SK-N-SH (cell line): Measurements from ENCODE around the gene JMJD7. TPM values are rescaled to one million over a fixed set of nuclear protein-coding genes. Genes with fewer than 3 reads are reported as not detected.

Experiments used
- CTCF ChIA-PET: fragments of 300-600, 350-600 bp; formaldehyde crosslinking; extraction: SDS; loops from one replicate; lab custom pipeline; 2021; lab: Yijun Ruan, JAX
- POLR2A ChIA-PET: fragments of 350-600 bp; sonication (Branson Sonifier 250); formaldehyde crosslinking; extraction: SDS; loops from one replicate; lab custom pipeline; 2020; ENCODE audit warnings: antibody characterized with exemption, inconsistent platforms; lab: Yijun Ruan, JAX
- DNase-seq: peaks from one replicate; pipeline ENCODE4 v3.0.0; 2012
- H2AFZ ChIP-seq: fragments of 200-600 bp; sonication (generic); 2 replicates; pipeline ENCODE4 v1.8.1; 2016; ENCODE audit warnings: antibody characterized with exemption, mild to moderate bottlenecking, low read depth
- H3F3A ChIP-seq: fragments of 200-600 bp; sonication (generic); replicated peaks from 2 replicates; pipeline ENCODE3; 2016; ENCODE audit warnings: antibody characterized with exemption, mild to moderate bottlenecking; ENCODE audit not compliant: insufficient read depth
- H3K27ac ChIP-seq, 2 experiments: fragments of 200-500 bp in 1 of 2; fragments of 200-600 bp in 1 of 2; sonication (Bioruptor generic) in 1 of 2; sonication (generic), shearing (Covaris generic) in 1 of 2; 2 replicates each; pipeline versions ENCODE4 v1.5.1 to v1.6.1; 2014 to 2016; ENCODE audit warnings: low read depth in 2 of 2, inconsistent platforms in 1 of 2, low read length in 1 of 2, mild to moderate bottlenecking in 1 of 2, mixed read lengths in 1 of 2
- H3K27me3 ChIP-seq: fragments of 200-600 bp; sonication (generic), shearing (Covaris generic); 2 replicates; pipeline ENCODE4 v1.6.1; 2016; ENCODE audit warnings: mixed run types; ENCODE audit not compliant: insufficient read depth
- H3K36me3 ChIP-seq, 2 experiments: fragments of 200-500 bp in 1 of 2; fragments of 200-600 bp in 1 of 2; sonication (Bioruptor generic) in 1 of 2; sonication (generic) in 1 of 2; replicated peaks in 1 of 2; 2 replicates each; pipeline versions ENCODE3 to v1.5.1; 2014 to 2016; ENCODE audit warnings: low read length in 1 of 2, mild to moderate bottlenecking in 1 of 2; ENCODE audit not compliant: insufficient read depth in 2 of 2, control insufficient read depth in 1 of 2
- H3K4me1 ChIP-seq, 2 experiments: fragments of 200-500 bp in 1 of 2; fragments of 200-600 bp in 1 of 2; sonication (Bioruptor generic) in 1 of 2; sonication (generic), shearing (Covaris generic) in 1 of 2; 2 replicates each; pipeline versions ENCODE4 v1.5.1 to v1.6.1; 2014 to 2016; ENCODE audit warnings: low read depth in 1 of 2, low read length in 1 of 2, mixed run types in 1 of 2; ENCODE audit not compliant: insufficient read depth in 2 of 2, control insufficient read depth in 1 of 2
- H3K4me2 ChIP-seq: fragments of 200-600 bp; sonication (generic), shearing (Covaris generic); 2 replicates; pipeline ENCODE4 v1.6.1; 2017; ENCODE audit warnings: mixed run types
- H3K4me3 ChIP-seq, 2 experiments: fragments of 200-500 bp in 1 of 2; fragments of 200-600 bp in 1 of 2; sonication (Bioruptor generic) in 1 of 2; sonication (generic), shearing (Covaris generic) in 1 of 2; 2 replicates each; pipeline versions ENCODE4 v1.5.1 to v1.8.1; 2014 to 2016; ENCODE audit warnings: low read depth in 2 of 2, inconsistent platforms in 1 of 2, low read length in 1 of 2, mild to moderate bottlenecking in 1 of 2, mixed read lengths in 1 of 2, moderate library complexity in 1 of 2
- H3K79me2 ChIP-seq: fragments of 200-600 bp; sonication (generic); 2 replicates; pipeline ENCODE4 v1.8.1; 2017; ENCODE audit warnings: mild to moderate bottlenecking; ENCODE audit not compliant: insufficient read depth
- H3K9ac ChIP-seq: fragments of 200-600 bp; sonication (generic); 2 replicates; pipeline ENCODE4 v1.6.1; 2017; ENCODE audit warnings: mixed run types
- H3K9me2 ChIP-seq: fragments of 200-600 bp; sonication (generic); 2 replicates; pipeline ENCODE4 v1.6.1; 2017; ENCODE audit warnings: mixed run types
- H3K9me3 ChIP-seq: fragments of 200-600 bp; sonication (generic); 2 replicates; pipeline ENCODE4 v1.6.1; 2017; ENCODE audit warnings: mixed run types, mild to moderate bottlenecking, moderate library complexity
- H4K20me1 ChIP-seq: fragments of 200-600 bp; sonication (generic); 2 replicates; pipeline ENCODE4 v1.6.1; 2017; ENCODE audit warnings: mild to moderate bottlenecking, mixed run types; ENCODE audit not compliant: insufficient read depth
- CHD2 ChIP-seq: fragments of 150-350 bp; IDR thresholded peaks from 2 replicates; pipeline ENCODE4 v1.6.1; 2018; ENCODE audit warnings: low read length; ENCODE audit not compliant: partially characterized antibody
- EP300 ChIP-seq, 2 experiments: IDR thresholded peaks; 2 replicates each; pipeline versions ENCODE4 v1.4.0 to v1.6.1; 2012; ENCODE audit warnings: borderline replicate concordance in 1 of 2, low read depth in 1 of 2, low read length in 1 of 2
- FOXJ3 ChIP-seq: sonication (generic); formaldehyde crosslinking; IDR thresholded peaks from 2 replicates; pipeline ENCODE4 v1.5.1; 2020; ENCODE audit warnings: mild to moderate bottlenecking, missing genetic modification reagents
- FOXM1 ChIP-seq: IDR thresholded peaks from 2 replicates; pipeline ENCODE4 v1.4.0; 2012; ENCODE audit warnings: low read depth, mild to moderate bottlenecking
- GABPA ChIP-seq: IDR thresholded peaks from 2 replicates; pipeline ENCODE4 v1.4.0; 2012; ENCODE audit warnings: low read depth, mild to moderate bottlenecking
- IRF3 ChIP-seq: fragments of 150-350 bp; IDR thresholded peaks from 2 replicates; pipeline ENCODE4 v1.6.1; 2016; ENCODE audit warnings: mild to moderate bottlenecking, low read depth, low read length
- MAX ChIP-seq: IDR thresholded peaks from 2 replicates; pipeline ENCODE4 v1.4.0; 2012; ENCODE audit warnings: low read depth
- NFIC ChIP-seq: IDR thresholded peaks from 2 replicates; pipeline ENCODE4 v1.4.0; 2012; ENCODE audit warnings: borderline replicate concordance
- PBX3 ChIP-seq: IDR thresholded peaks from 2 replicates; pipeline ENCODE4; 2012
- RAD21 ChIP-seq: IDR thresholded peaks from 2 replicates; pipeline ENCODE4 v1.6.1; 2012; ENCODE audit warnings: mild to moderate bottlenecking, low read length
- RCOR1 ChIP-seq: fragments of 150-350 bp; IDR thresholded peaks from 2 replicates; pipeline ENCODE4 v1.6.1; 2017; ENCODE audit warnings: antibody characterized with exemption, low read length
- REST ChIP-seq: IDR thresholded peaks from 2 replicates; pipeline ENCODE4 v1.6.1; 2012; ENCODE audit warnings: mild to moderate bottlenecking, low read depth, low read length, moderate library complexity
- RFX5 ChIP-seq: IDR thresholded peaks from 2 replicates; pipeline ENCODE4 v1.6.1; 2012; ENCODE audit warnings: mild to moderate bottlenecking, improper control_type of control experiment, low read length
- SIN3A ChIP-seq: IDR thresholded peaks from 2 replicates; pipeline ENCODE4 v1.6.1; 2012; ENCODE audit warnings: low read depth, mild to moderate bottlenecking, low read length, moderate library complexity, borderline replicate concordance
- TCF12 ChIP-seq: IDR thresholded peaks from 2 replicates; pipeline ENCODE4 v1.4.0; 2012
- TEAD4 ChIP-seq: IDR thresholded peaks from 2 replicates; pipeline ENCODE4 v1.4.0; 2012; ENCODE audit warnings: mild to moderate bottlenecking, borderline replicate concordance; ENCODE audit not compliant: insufficient read depth
- USF1 ChIP-seq: IDR thresholded peaks from 2 replicates; pipeline ENCODE4 v1.4.0; 2012; ENCODE audit warnings: low read depth, borderline replicate concordance
- USF2 ChIP-seq: fragments of 150-350 bp; IDR thresholded peaks from 2 replicates; pipeline ENCODE4 v1.6.1; 2017; ENCODE audit warnings: antibody characterized with exemption, low read length, low read depth, borderline replicate concordance
- ZBTB33 ChIP-seq: IDR thresholded peaks from 2 replicates; pipeline ENCODE4 v1.4.0; 2012; ENCODE audit warnings: low read depth, borderline replicate concordance
- WGBS: methylation state at CpG from one replicate; pipeline ENCODE4 v1.1.6; 2017; ENCODE audit warnings: low lambda C conversion rate; 5-methylcytosine and 5-hydroxymethylcytosine counted together
- polyA plus RNA-seq, 3 experiments: library from polyadenylated mRNA; depleted of rRNA; stranded (reverse); fragments of >200 nt; gene quantifications; 2 replicates each; pipeline ENCODE4 v1.2.3, GENCODE V29; 2012

The JMJD7 gene
- polyA plus RNA-seq, 1 of the 3 experiments (the other 2 are of a cell fraction): 6.5 TPM

GRCh38 chr15:41857316-41857715 is 29.4 kb downstream of the JMJD7 start:
- no peaks in the 10 kb centered on the region for H3K27me3 ChIP-seq
- H3K4me2 ChIP-seq: no peak overlapping the region
- no peak overlapping the region for H3K27ac ChIP-seq
- TF ChIP-seq FOXM1: no peak
- TF ChIP-seq RAD21: no peak
- TF ChIP-seq USF2: no peak
- no peak for TF ChIP-seq RCOR1
- no peak for TF ChIP-seq USF1
- no peak for TF ChIP-seq GABPA
- TF ChIP-seq NFIC: no peak
- no peak for TF ChIP-seq TEAD4
- TF ChIP-seq PBX3: no peak
- no peak for TF ChIP-seq MAX
- no peak for TF ChIP-seq ZBTB33
- no peak for TF ChIP-seq IRF3
- TF ChIP-seq TCF12: no peak
- TF ChIP-seq FOXJ3 (CRISPR knock-in tag): no peak
- TF ChIP-seq REST: no peak
- TF ChIP-seq CHD2: no peak
- no peak for TF ChIP-seq SIN3A
- no peak for TF ChIP-seq EP300 (IDR thresholded peaks at IDR 0.05; ENCODE audit: borderline replicate concordance in 1 of 2, low read depth in 1 of 2, low read length in 1 of 2)
- TF ChIP-seq RFX5: no peak
- no peaks in the 10 kb centered on the region for H3K9me3 ChIP-seq
- no peaks in the 10 kb centered on the region for H3F3A ChIP-seq
- DNase-seq: no peak
- no peaks in the 10 kb centered on the region for H3K36me3 ChIP-seq
- CTCF ChIA-PET: interaction anchor here (1.2 to 1.3 kb wide), 2 partner anchors 20 to 47 kb away, joined by 3 read pairs; no protein-coding TSS in a partner anchor
- WGBS: 74% methylated on average over 6 of the region's 9 CpGs
- no peak overlapping the region for H3K9ac ChIP-seq
- no peaks in the 10 kb centered on the region for H4K20me1 ChIP-seq
- no peaks in the 10 kb centered on the region for H3K9me2 ChIP-seq
- peaks cover 0 to 17% of the 10 kb centered on the region in 2 experiments; a peak in 1 of 4 replicates for H3K4me1 ChIP-seq
- no peak overlapping the region for H2AFZ ChIP-seq
- H3K79me2 ChIP-seq: no peaks in the 10 kb centered on the region
- no peak overlapping the region for H3K4me3 ChIP-seq
- POLR2A ChIA-PET: no interaction called here
